H9 (cell line): Measurements from ENCODE around the gene FGR. TPM values are rescaled to one million over a fixed set of nuclear protein-coding genes. Genes with fewer than 3 reads are reported as not detected.

Experiments used
- DNase-seq: peaks from one replicate; pipeline ENCODE4 v3.0.0-alpha.2; 2017
- H2AFZ ChIP-seq: one replicate; pipeline ENCODE4 v1.6.1; 2013; ENCODE audit warnings: mild to moderate bottlenecking, low read length, control low read depth, moderate library complexity
- H2AK5ac ChIP-seq: 2 replicates; pipeline ENCODE4 v1.6.1; 2013; ENCODE audit warnings: low read length, control low read depth, mixed read lengths; ENCODE audit not compliant: insufficient read length
- H2BK120ac ChIP-seq: one replicate; pipeline ENCODE4 v1.6.1; 2013; ENCODE audit warnings: low read depth, mild to moderate bottlenecking, low read length, control low read depth, inconsistent platforms; ENCODE audit not compliant: poor library complexity, severe bottlenecking
- H2BK12ac ChIP-seq: 2 replicates; pipeline ENCODE4 v1.6.1; 2013; ENCODE audit warnings: low read length, control low read depth, mixed read lengths, low read depth; ENCODE audit not compliant: insufficient read length
- H2BK15ac ChIP-seq: 2 replicates; pipeline ENCODE4 v1.6.1; 2013; ENCODE audit warnings: low read depth, low read length, control low read depth
- H2BK20ac ChIP-seq: one replicate; pipeline ENCODE4 v1.6.1; 2013; ENCODE audit warnings: low read depth, mild to moderate bottlenecking, low read length, control low read depth, inconsistent platforms; ENCODE audit not compliant: poor library complexity, severe bottlenecking
- H2BK5ac ChIP-seq: 2 replicates; pipeline ENCODE4 v1.6.1; 2013; ENCODE audit warnings: low read length, control low read depth, mixed read lengths; ENCODE audit not compliant: insufficient read length
- H3K14ac ChIP-seq: 2 replicates; pipeline ENCODE4 v1.6.1; 2013; ENCODE audit warnings: low read length, control low read depth; ENCODE audit not compliant: insufficient read depth
- H3K18ac ChIP-seq: 2 replicates; pipeline ENCODE4 v1.6.1; 2013; ENCODE audit warnings: low read depth, mild to moderate bottlenecking, mixed read lengths, low read length, control low read depth; ENCODE audit not compliant: insufficient read length
- H3K23ac ChIP-seq: 2 replicates; pipeline ENCODE4 v1.6.1; 2013; ENCODE audit warnings: low read length, control low read depth, mixed read lengths, low read depth; ENCODE audit not compliant: insufficient read length
- H3K23me2 ChIP-seq: 2 replicates; pipeline ENCODE4 v1.6.1; 2013; ENCODE audit warnings: low read depth, mild to moderate bottlenecking, mixed read lengths, low read length, control low read depth; ENCODE audit not compliant: insufficient read length, poor library complexity, severe bottlenecking
- H3K27ac ChIP-seq: 2 replicates; pipeline ENCODE4 v1.5.1; 2013; ENCODE audit warnings: low read length, control low read depth, mixed read lengths, low read depth; ENCODE audit not compliant: insufficient read length
- H3K27me3 ChIP-seq: 2 replicates; pipeline ENCODE4 v1.6.1; 2013; ENCODE audit warnings: low read length, control low read depth, inconsistent platforms; ENCODE audit not compliant: insufficient read depth
- H3K4ac ChIP-seq: 2 replicates; pipeline ENCODE4 v1.6.1; 2013; ENCODE audit warnings: low read depth, mild to moderate bottlenecking, control low read depth, inconsistent platforms, low read length, moderate library complexity
- H3K4me1 ChIP-seq: 2 replicates; pipeline ENCODE4 v1.6.1; 2013; ENCODE audit warnings: low read length, control low read depth, inconsistent platforms; ENCODE audit not compliant: insufficient read depth
- H3K4me2 ChIP-seq: 2 replicates; pipeline ENCODE4 v1.6.1; 2013; ENCODE audit warnings: low read length, control low read depth, mixed read lengths; ENCODE audit not compliant: insufficient read length, insufficient read depth
- H3K56ac ChIP-seq: 2 replicates; pipeline ENCODE4 v1.6.1; 2013; ENCODE audit warnings: low read depth, mild to moderate bottlenecking, mixed read lengths, low read length, control low read depth; ENCODE audit not compliant: insufficient read length
- H3K79me1 ChIP-seq: 2 replicates; pipeline ENCODE4 v1.6.1; 2013; ENCODE audit warnings: low read depth, mild to moderate bottlenecking, moderate library complexity, low read length, control low read depth, inconsistent platforms; ENCODE audit not compliant: insufficient read depth, poor library complexity, severe bottlenecking
- H3K79me2 ChIP-seq: 2 replicates; pipeline ENCODE4 v1.6.1; 2013; ENCODE audit warnings: low read length, control low read depth, inconsistent platforms; ENCODE audit not compliant: insufficient read depth
- H3K9ac ChIP-seq: 2 replicates; pipeline ENCODE4 v1.6.1; 2013; ENCODE audit warnings: low read length, control low read depth, mixed read lengths; ENCODE audit not compliant: insufficient read length; ENCODE audit errors: extremely low read depth
- H3K9me3 ChIP-seq: one replicate; pipeline ENCODE4 v1.6.1; 2013; ENCODE audit warnings: low read depth, low read length, inconsistent platforms; ENCODE audit not compliant: control insufficient read depth
- H3T11ph ChIP-seq: one replicate; pipeline ENCODE4 v1.6.1; 2013; ENCODE audit warnings: mild to moderate bottlenecking, low read length, control low read depth, inconsistent platforms
- H4K20me1 ChIP-seq: one replicate; pipeline ENCODE4 v1.6.1; 2013; ENCODE audit not compliant: control insufficient read depth, insufficient read length, insufficient read depth
- H4K5ac ChIP-seq: 2 replicates; pipeline ENCODE4 v1.6.1; 2013; ENCODE audit warnings: low read depth, mild to moderate bottlenecking, mixed read lengths, low read length, control low read depth; ENCODE audit not compliant: insufficient read length
- H4K8ac ChIP-seq: replicated peaks from 2 replicates; pipeline ENCODE4 v1.6.1; 2013; ENCODE audit warnings: low read length, control low read depth, mixed read lengths, low read depth; ENCODE audit not compliant: insufficient read length
- H4K91ac ChIP-seq: 2 replicates; pipeline ENCODE4 v1.6.1; 2013; ENCODE audit warnings: low read depth, mild to moderate bottlenecking, moderate library complexity, mixed read lengths, low read length, control low read depth; ENCODE audit not compliant: insufficient read length
- H3K27ac Mint-ChIP-seq, 3 experiments: 2 replicates in 2 of 3; 3 replicates in 1 of 3; pipeline ENCODE4 v1.8.0; 2020 to 2021; ENCODE audit warnings: mixed read lengths in 3 of 3, mild to moderate bottlenecking in 1 of 3, moderate library complexity in 1 of 3
- H3K27me3 Mint-ChIP-seq: 2 replicates; pipeline ENCODE4 v1.8.0; 2021; ENCODE audit warnings: low read depth, mild to moderate bottlenecking, moderate library complexity, mixed read lengths
- H3K36me3 Mint-ChIP-seq, 3 experiments: 2 replicates in 2 of 3; 3 replicates in 1 of 3; pipeline ENCODE4 v1.8.0; 2020 to 2021; ENCODE audit warnings: low read depth in 3 of 3, mixed read lengths in 3 of 3; ENCODE audit not compliant: insufficient read depth in 1 of 3
- H3K4me1 Mint-ChIP-seq, 2 experiments: 2 replicates each; pipeline ENCODE4 v1.8.0; 2020; ENCODE audit warnings: mixed read lengths in 2 of 2
- H3K4me3 Mint-ChIP-seq, 2 experiments: 2 replicates in 1 of 2; 3 replicates in 1 of 2; pipeline ENCODE4 v1.8.0; 2020 to 2021; ENCODE audit warnings: mild to moderate bottlenecking in 2 of 2, mixed read lengths in 2 of 2, moderate library complexity in 1 of 2
- H3K9me3 Mint-ChIP-seq, 2 experiments: 2 replicates in 1 of 2; 3 replicates in 1 of 2; pipeline ENCODE4 v1.8.0; 2020; ENCODE audit warnings: mild to moderate bottlenecking in 2 of 2, mixed read lengths in 2 of 2, moderate library complexity in 1 of 2
- CTCF ChIP-seq: fragments of 200-600 bp; sonication (generic); conservative IDR thresholded peaks from 3 replicates; pipeline ENCODE4 v1.8.0; 2021; ENCODE audit warnings: antibody characterized with exemption, mild to moderate bottlenecking
- WGBS: extraction: QIAGEN DNeasy Blood & Tissue Kit; methylation state at CpG from one replicate; pipeline ENCODE4 v1.1.7; 2013; ENCODE audit warnings: missing lambda C conversion rate, low lambda C conversion rate, mixed read lengths; ENCODE audit not compliant: insufficient read length; ENCODE audit errors: extremely low coverage; 5-methylcytosine and 5-hydroxymethylcytosine counted together
- total RNA-seq: library from RNA; stranded (reverse); gene quantifications from 2 replicates; pipeline ENCODE4 v1.2.1, GENCODE V29; 2021

Gene FGR
- total RNA-seq, 1 experiment from 2014 or later: not detected

- H3K4me1 ChIP-seq: peaks cover 32% of the 10 kb centered on the region
- no peak overlapping the region for H3K56ac ChIP-seq
- peak overlapping the region; percentile 36 for H3K4me2 ChIP-seq
These were observed 66.5 kb downstream of the FGR start for GRCh38 chr1:27568300-27569087.

More at GRCh38 chr1:27568300-27569087, 66.5 kb downstream of the FGR start:
- no peak overlapping the region for H2AFZ ChIP-seq
- Mint-ChIP-seq H3K36me3 (no peaks in the 10 kb centered on the region), H3K27ac (peak overlapping the region in 2 of 3 experiments; percentile 17 to 30; a peak in 2 of 7 replicates), H3K9me3 (no peaks in the 10 kb centered on the region; a peak in 1 of 5 replicates), H3K4me3 (peak overlapping the region; percentile 49 to 68), H3K27me3 (no peaks in the 10 kb centered on the region; the same call in 1 of the 2 replicates), H3K4me1 (peaks cover 83 to 88% of the 10 kb centered on the region in 2 experiments)
- H2BK120ac ChIP-seq: no peak overlapping the region
- H4K5ac ChIP-seq: no peak overlapping the region
- no peak overlapping the region for H3K14ac ChIP-seq
- no peak overlapping the region for H3K18ac ChIP-seq
- H4K91ac ChIP-seq: no peak overlapping the region
- H4K8ac ChIP-seq: no peak overlapping the region
- no peaks in the 10 kb centered on the region for H4K20me1 ChIP-seq
- no peak overlapping the region for H3K4ac ChIP-seq
- no CpG with 5 or more reads among the region's 65 CpGs for WGBS
- H3K27ac ChIP-seq: no peak overlapping the region
- H3K9me3 ChIP-seq: no peaks in the 10 kb centered on the region
- H3K23ac ChIP-seq: no peak overlapping the region
- no peak overlapping the region for H2BK5ac ChIP-seq
- peak; percentile 97 for DNase-seq
- H3K23me2 ChIP-seq: peaks cover 2% of the 10 kb centered on the region
- no peak overlapping the region for H3T11ph ChIP-seq
- TF ChIP-seq CTCF: peak; percentile 91
- H3K27me3 ChIP-seq: no peaks in the 10 kb centered on the region
- H3K79me1 ChIP-seq: no peaks in the 10 kb centered on the region
- no peak overlapping the region for H2BK20ac ChIP-seq
- no peak overlapping the region for H2BK15ac ChIP-seq
- H3K9ac ChIP-seq: no peak overlapping the region
- H3K79me2 ChIP-seq: no peaks in the 10 kb centered on the region
- H2BK12ac ChIP-seq: no peak overlapping the region
- H2AK5ac ChIP-seq: no peak overlapping the region
